Fibroblast of villous mesenchyme (primary cell): Measurements from ENCODE around the gene COBL. TPM values are rescaled to one million over a fixed set of nuclear protein-coding genes. Genes with fewer than 3 reads are reported as not detected.

Experiments
- DNase-seq: peaks from one replicate; pipeline ENCODE4 v3.0.0-alpha.2; 2010; ENCODE audit warnings: low read depth
- H3K4me3 ChIP-seq: 2 replicates; pipeline ENCODE4 v1.5.1; 2011; ENCODE audit warnings: low read depth, mild to moderate bottlenecking, low read length
- CTCF ChIP-seq: IDR thresholded peaks from 2 replicates; pipeline ENCODE4 v1.5.1; 2012; ENCODE audit warnings: low read depth, mild to moderate bottlenecking, low read length; ENCODE audit not compliant: insufficient read depth
- total RNA-seq: library from RNA; depleted of rRNA; stranded (reverse); fragments of >200 nt; gene quantifications from 2 replicates; pipeline ENCODE4 v1.2.3, GENCODE V29; 2012

Gene COBL
- total RNA-seq, 1 donor, result not detected

- H3K4me3 ChIP-seq, result no peak overlapping the region
- no peak for TF ChIP-seq CTCF
- DNase-seq, result no peak
Observed at GRCh38 chr7:51352174-51353100, 35.8 kb upstream of the COBL start.

DNA sequence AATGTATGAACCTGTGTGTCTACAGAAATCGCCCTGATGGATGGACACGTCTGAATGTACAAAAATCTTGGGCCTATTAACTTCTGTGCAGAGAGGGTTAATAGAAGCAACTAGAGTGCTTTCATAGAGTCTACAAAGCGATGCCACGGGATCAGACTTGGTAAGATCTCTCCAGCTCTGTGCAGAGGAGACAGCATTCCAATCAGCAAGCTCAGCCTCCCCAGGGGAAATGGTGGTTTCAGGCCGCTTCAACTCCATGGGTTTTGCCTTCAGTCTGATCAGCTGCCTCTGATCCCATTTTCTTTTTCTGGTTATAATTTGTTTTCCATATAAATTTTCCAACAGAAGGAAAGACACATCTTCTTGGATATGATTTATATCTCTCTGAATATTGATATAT is 35.1 kb upstream of the COBL start:
- TF ChIP-seq CTCF, result no peak
- no peak for DNase-seq
- no peak overlapping the region for H3K4me3 ChIP-seq

DNA sequence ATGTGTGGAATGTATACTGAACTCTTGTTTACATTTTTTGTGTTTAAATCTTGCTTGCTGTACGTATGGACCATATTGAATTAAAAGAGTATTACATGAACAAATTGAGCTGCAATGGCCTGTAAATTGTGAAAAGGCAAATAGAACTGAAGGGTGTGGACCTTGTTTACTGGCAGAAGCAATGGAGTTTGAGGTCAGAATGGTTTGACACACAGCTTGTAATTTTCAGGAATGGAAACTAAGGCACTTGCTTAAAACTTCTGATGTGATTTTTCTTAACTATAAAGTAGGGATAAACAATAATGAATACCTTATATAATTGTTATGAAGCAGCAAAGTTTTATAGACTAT is 33.9 kb upstream of the COBL start:
- no peak for TF ChIP-seq CTCF
- no peak overlapping the region for H3K4me3 ChIP-seq
- DNase-seq, result no peak

DNA sequence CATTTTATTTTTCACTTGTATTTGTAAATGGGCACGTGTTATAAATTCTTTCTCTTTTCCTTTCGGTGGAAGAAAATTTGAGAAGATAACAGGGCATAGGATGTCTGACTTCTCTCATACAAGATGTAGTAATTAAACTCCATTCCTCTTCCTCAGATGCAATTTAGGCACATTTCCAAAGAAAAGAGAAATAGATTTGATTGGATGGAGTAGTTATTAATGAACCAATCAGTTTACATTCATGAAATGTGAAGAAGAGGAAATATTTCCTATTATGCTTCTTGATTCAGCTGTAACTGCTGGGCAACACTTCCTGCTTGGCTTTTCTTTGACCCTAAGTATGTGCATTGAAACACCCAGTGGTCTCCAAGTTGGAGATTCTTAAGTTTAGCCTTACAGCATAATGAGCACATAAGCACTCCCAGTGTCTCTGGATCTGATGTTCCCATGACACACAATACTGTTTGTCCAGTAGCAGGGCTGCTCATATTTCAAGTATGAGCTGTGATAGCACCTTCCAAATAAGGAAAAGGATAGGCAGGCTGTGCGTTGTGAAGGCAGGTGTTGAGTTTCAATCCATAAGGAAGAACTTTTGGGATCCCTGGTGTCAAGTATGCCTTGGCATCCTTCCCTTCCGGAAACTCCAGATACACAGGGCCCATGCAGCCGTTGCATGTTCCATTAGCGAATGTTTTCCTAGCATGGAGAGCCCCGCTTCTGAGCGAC is 33.4 kb upstream of the COBL start:
- H3K4me3 ChIP-seq, result no peak overlapping the region
- peak; percentile 1 for DNase-seq
- no peak for TF ChIP-seq CTCF

DNA sequence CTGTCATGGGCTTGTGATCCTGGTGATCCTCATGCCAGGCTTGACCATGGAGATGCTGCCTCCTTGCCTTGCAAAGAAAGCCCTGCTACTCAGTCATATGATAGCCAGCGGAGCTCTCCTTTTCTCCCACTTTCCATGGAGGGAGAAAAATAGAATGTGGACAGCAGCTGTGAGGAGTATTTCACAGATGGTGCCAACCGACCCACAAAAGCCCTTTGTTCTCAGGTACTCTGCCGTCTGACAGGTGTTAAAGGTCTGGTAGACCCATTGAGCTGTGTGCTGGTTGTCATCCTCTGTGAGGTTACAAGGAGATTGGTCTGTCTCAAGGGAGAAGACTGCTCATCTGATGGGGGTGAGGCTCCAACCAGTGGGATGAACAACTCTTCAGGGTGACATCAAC is 29.5 kb upstream of the COBL start:
- no peak for DNase-seq
- no peak for TF ChIP-seq CTCF

GRCh38 chr7:51344406-51345138 is 28.0 kb upstream of the COBL start:
- TF ChIP-seq CTCF, result no peak
- no peak overlapping the region for H3K4me3 ChIP-seq
- DNase-seq, result no peak

More for the DNA sequence above, 29.5 kb upstream of the COBL start:
- H3K4me3 ChIP-seq, result no peak overlapping the region
